Chondrocyte (in vitro differentiated cells): ENCODE measurements around the gene IRF2BP2. TPM values are rescaled to one million over a fixed set of nuclear protein-coding genes. Genes with fewer than 3 reads are reported as not detected.

Experiments
- DNase-seq: peaks from one replicate; pipeline ENCODE4 v3.0.0; 2021; ENCODE audit warnings: mixed read lengths, low spot score
- H3K27ac Mint-ChIP-seq: one replicate; pipeline ENCODE4 v1.8.0; 2021; ENCODE audit warnings: mild to moderate bottlenecking, moderate library complexity, mixed read lengths; ENCODE audit not compliant: unreplicated experiment
- H3K27me3 Mint-ChIP-seq: 2 replicates; pipeline ENCODE4 v1.8.0; 2021; ENCODE audit warnings: low read depth, mixed read lengths
- H3K36me3 Mint-ChIP-seq: 2 replicates; pipeline ENCODE4 v1.8.0; 2021; ENCODE audit warnings: low read depth, mixed read lengths
- H3K4me1 Mint-ChIP-seq: 2 replicates; pipeline ENCODE4 v1.8.0; 2021; ENCODE audit warnings: low read depth, mild to moderate bottlenecking, mixed read lengths
- H3K4me3 Mint-ChIP-seq: one replicate; pipeline ENCODE4 v1.8.0; 2021; ENCODE audit warnings: mild to moderate bottlenecking, moderate library complexity, mixed read lengths; ENCODE audit not compliant: unreplicated experiment
- H3K9me3 Mint-ChIP-seq: 2 replicates; pipeline ENCODE4 v1.8.0; 2021; ENCODE audit warnings: low read depth, mixed read lengths
- CTCF ChIP-seq: fragments of 200-600 bp; sonication (generic); IDR thresholded peaks from 2 replicates; pipeline ENCODE4 v1.5.0; 2021; ENCODE audit warnings: antibody characterized with exemption, mild to moderate bottlenecking, moderate library complexity
- total RNA-seq: library from RNA; stranded (reverse); gene quantifications from 3 replicates; pipeline ENCODE4 v1.2.1, GENCODE V29; 2021

The IRF2BP2 gene
- total RNA-seq, 1 donor from 2014 or later, result 70.5 TPM

GRCh38 chr1:234633246-234634003, 23.4 kb upstream of the IRF2BP2 start:
- no peak for DNase-seq
- peaks cover 9% of the 10 kb centered on the region for H3K4me1 Mint-ChIP-seq
- no peak overlapping the region for H3K4me3 Mint-ChIP-seq
- no peaks in the 10 kb centered on the region for H3K9me3 Mint-ChIP-seq
- H3K36me3 Mint-ChIP-seq, result no peaks in the 10 kb centered on the region
- no peak overlapping the region for H3K27ac Mint-ChIP-seq
- TF ChIP-seq CTCF, result no peak
- H3K27me3 Mint-ChIP-seq, result no peaks in the 10 kb centered on the region

- Mint-ChIP-seq H3K27me3 (no peaks in the 10 kb centered on the region), H3K36me3 (no peaks in the 10 kb centered on the region), H3K27ac (no peak overlapping the region), H3K4me3 (no peak overlapping the region), H3K9me3 (no peaks in the 10 kb centered on the region), H3K4me1 (peaks cover 21% of the 10 kb centered on the region)
- DNase-seq, result no peak
- TF ChIP-seq CTCF, result no peak
These were observed 22.2 kb upstream of the IRF2BP2 start for GRCh38 chr1:234632225-234632624.

- no peak overlapping the region for H3K27ac Mint-ChIP-seq
- no peak overlapping the region for H3K4me3 Mint-ChIP-seq
- H3K27me3 Mint-ChIP-seq, result no peaks in the 10 kb centered on the region
These were observed 21.7 kb upstream of the IRF2BP2 start for GRCh38 chr1:234631721-234632125.

GRCh38 chr1:234629026-234629425, 19.0 kb upstream of the IRF2BP2 start:
- no peaks in the 10 kb centered on the region for H3K9me3 Mint-ChIP-seq
- H3K27ac Mint-ChIP-seq, result no peak overlapping the region
- no peak for DNase-seq
- no peaks in the 10 kb centered on the region for H3K36me3 Mint-ChIP-seq
- H3K4me1 Mint-ChIP-seq, result peaks cover 31% of the 10 kb centered on the region
- TF ChIP-seq CTCF, result no peak
- H3K27me3 Mint-ChIP-seq, result no peaks in the 10 kb centered on the region
- no peak overlapping the region for H3K4me3 Mint-ChIP-seq

More at GRCh38 chr1:234631721-234632125, 21.7 kb upstream of the IRF2BP2 start:
- Mint-ChIP-seq H3K4me1 (peaks cover 21% of the 10 kb centered on the region), H3K9me3 (no peaks in the 10 kb centered on the region), H3K36me3 (no peaks in the 10 kb centered on the region)
- DNase-seq, result no peak
- TF ChIP-seq CTCF, result no peak

- H3K4me1 Mint-ChIP-seq, result peaks cover 31% of the 10 kb centered on the region
These were observed 18.1 kb upstream of the IRF2BP2 start for GRCh38 chr1:234628089-234628488.

More at GRCh38 chr1:234628089-234628488, 18.1 kb upstream of the IRF2BP2 start:
- Mint-ChIP-seq H3K36me3 (no peaks in the 10 kb centered on the region), H3K27ac (peak overlapping the region; percentile 25), H3K9me3 (no peaks in the 10 kb centered on the region), H3K27me3 (no peaks in the 10 kb centered on the region), H3K4me3 (no peak overlapping the region)
- no peak for DNase-seq
- no peak for TF ChIP-seq CTCF
